DOHH2 (cell line): Measurements from ENCODE around the gene SLC44A5.

Experiments used
- EZH2phosphoT487 ChIP-seq: fragments of 200-600 bp; sonication (generic); IDR thresholded peaks from 2 replicates; pipeline ENCODE4 v1.6.1; 2017; ENCODE audit warnings: borderline replicate concordance, mild to moderate bottlenecking, antibody characterized with exemption, low read length, moderate library complexity, mixed read lengths
- TF ChIP-seq, protein P1 (sequence below): fragments of 200-600 bp; sonication (generic); IDR thresholded peaks from one replicate; pipeline ENCODE4 v1.5.1; 2014; ENCODE audit warnings: antibody characterized with exemption, mild to moderate bottlenecking, low read depth, low read length; ENCODE audit not compliant: poor library complexity, severe bottlenecking

DNA sequence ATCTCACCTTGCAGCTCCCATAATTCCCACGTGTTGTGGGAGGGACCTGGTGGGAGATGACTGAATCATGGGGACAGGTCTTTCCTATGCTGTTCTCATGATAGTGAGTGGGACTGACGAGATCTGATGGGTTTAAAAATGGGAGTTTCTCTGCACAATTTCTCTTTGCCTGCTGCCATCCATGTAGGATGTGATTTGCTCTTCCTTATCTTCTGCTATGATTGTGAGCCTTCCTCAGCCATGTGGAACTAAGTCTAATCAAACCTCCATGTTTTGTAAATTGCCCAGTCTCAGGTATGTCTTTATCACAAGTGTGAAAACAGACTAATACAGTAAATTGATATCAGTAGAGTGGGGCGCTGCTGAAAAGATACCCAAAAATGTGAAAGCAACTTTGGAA, 195.7 kb downstream of the SLC44A5 start:
- TF ChIP-seq, protein P1, sequence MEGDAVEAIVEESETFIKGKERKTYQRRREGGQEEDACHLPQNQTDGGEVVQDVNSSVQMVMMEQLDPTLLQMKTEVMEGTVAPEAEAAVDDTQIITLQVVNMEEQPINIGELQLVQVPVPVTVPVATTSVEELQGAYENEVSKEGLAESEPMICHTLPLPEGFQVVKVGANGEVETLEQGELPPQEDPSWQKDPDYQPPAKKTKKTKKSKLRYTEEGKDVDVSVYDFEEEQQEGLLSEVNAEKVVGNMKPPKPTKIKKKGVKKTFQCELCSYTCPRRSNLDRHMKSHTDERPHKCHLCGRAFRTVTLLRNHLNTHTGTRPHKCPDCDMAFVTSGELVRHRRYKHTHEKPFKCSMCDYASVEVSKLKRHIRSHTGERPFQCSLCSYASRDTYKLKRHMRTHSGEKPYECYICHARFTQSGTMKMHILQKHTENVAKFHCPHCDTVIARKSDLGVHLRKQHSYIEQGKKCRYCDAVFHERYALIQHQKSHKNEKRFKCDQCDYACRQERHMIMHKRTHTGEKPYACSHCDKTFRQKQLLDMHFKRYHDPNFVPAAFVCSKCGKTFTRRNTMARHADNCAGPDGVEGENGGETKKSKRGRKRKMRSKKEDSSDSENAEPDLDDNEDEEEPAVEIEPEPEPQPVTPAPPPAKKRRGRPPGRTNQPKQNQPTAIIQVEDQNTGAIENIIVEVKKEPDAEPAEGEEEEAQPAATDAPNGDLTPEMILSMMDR = no peak
- TF ChIP-seq EZH2phosphoT487 = no peak
